D721Med (cell line): ENCODE data around the gene TRABD2A.

ENCODE experiments used
- DNase-seq: peaks from one replicate; pipeline ENCODE4 v3.0.0; 2011; ENCODE audit warnings: low spot score; ENCODE audit not compliant: insufficient read length
- FAIRE-seq: peaks from 2 replicates; lab custom pipeline; 2011; peaks lifted over from hg19 to GRCh38; lab: Jason Lieb, UNC
- CTCF ChIP-seq: IDR thresholded peaks from 2 replicates; pipeline ENCODE4 v1.5.1; 2012; ENCODE audit warnings: mild to moderate bottlenecking, control low read depth; ENCODE audit not compliant: insufficient read depth; ENCODE audit errors: missing control alignments

TRABD2A gene

GRCh38 chr2:84800194-84800805 lies 80.6 kb downstream of the TRABD2A start:
- DNase-seq (no peak), FAIRE-seq (no peak)
- no peak for TF ChIP-seq CTCF

GRCh38 chr2:84799772-84800171 lies 81.1 kb downstream of the TRABD2A start:
- FAIRE-seq (no peak), DNase-seq (no peak)
- TF ChIP-seq CTCF = no peak

GRCh38 chr2:84797271-84797670 lies 83.6 kb downstream of the TRABD2A start:
- FAIRE-seq (no peak), DNase-seq (no peak)
- TF ChIP-seq CTCF = no peak

- DNase-seq = no peak
- TF ChIP-seq CTCF = no peak
- no peak for FAIRE-seq
Measured at GRCh38 chr2:84796798-84797197, 84.1 kb downstream of the TRABD2A start.

GRCh38 chr2:84793641-84794040 lies 87.2 kb downstream of the TRABD2A start:
- FAIRE-seq = no peak
- DNase-seq = no peak
- no peak for TF ChIP-seq CTCF

GRCh38 chr2:84792856-84793522 lies 87.9 kb downstream of the TRABD2A start:
- FAIRE-seq (no peak), DNase-seq (no peak)
- no peak for TF ChIP-seq CTCF

GRCh38 chr2:84788498-84788897 lies 92.4 kb downstream of the TRABD2A start:
- no peak for TF ChIP-seq CTCF
- DNase-seq = no peak
- FAIRE-seq = no peak
